ENCODE data around the gene KLF18.
"Not testable (repeated sequence)": the region's sequence is repeated elsewhere in the genome, so short reads cannot be mapped to it uniquely, and the experiment has no call there.

The KLF18 gene

DNA sequence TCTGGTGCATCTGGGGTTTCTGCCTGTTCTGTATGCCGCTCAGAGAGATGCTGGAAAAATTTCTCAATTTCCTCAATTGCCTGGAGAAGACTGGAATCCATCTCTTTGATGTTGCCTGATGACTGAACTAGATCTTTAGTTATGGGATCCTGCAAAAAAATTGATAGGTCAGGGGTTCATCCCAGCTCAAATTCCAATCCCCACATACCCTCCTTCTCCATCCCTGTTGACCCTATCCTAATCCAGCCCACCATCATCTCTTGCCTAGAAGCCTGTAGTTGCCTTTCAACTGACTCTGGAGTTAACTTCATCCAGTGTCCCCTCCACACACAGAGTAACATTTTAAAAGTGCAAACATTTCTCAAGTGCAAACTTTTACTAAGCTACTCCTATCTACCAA, at the start of gene KLF18:
KLF18 (minus strand) TSS at position 101 of the 400 bp plus-strand sequence; CDS start at position 101, 0 bp downstream.
- no peak for DNase-seq

DNA sequence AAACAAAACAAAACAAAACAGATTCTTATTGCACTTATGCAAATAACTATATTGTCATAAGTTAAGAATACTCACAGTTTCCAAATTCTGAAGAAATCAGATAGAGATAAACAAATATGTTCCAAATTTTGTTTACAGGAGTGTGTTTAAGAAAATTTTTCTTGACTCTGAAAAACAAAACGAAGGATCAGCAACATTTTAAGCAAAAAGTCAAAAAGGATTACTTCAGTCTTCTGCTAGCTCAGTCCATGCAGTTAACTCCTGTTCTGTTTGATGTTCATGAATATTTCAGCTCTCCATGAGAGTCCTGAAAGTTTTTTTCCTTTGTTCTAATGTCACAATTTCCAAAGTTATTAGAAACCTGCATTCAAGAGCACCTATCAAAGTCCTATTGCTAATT, 33.2 kb upstream of the KLF18 start:
- DNase-seq, result no peak

DNA sequence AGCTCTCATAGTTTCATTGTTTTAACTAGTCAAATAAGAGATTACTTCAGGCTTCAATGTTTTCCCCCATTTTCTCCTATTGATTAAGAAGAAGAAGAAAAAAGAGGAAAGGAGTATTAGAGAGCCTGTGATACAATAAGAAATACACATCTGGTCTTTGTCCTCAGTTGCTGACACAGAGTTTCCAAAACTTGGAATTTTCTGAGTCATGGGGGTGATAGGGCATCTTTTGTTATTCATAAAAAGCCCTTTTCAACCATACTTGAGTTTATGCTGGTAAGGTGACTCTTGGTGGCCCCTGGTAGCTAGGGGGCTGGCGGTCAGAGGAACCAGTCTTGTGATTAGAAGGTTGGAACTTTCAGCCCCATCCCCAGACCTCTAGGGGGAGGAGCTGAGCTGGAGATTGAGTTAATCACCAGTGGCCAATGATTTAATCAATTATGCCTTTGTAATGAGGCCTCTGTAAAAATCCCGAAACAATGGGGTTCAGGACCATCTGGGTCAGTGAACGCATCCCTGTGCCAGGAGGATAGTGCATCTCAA, 28.9 kb upstream of the KLF18 start:
- DNase-seq, result no peak

DNA sequence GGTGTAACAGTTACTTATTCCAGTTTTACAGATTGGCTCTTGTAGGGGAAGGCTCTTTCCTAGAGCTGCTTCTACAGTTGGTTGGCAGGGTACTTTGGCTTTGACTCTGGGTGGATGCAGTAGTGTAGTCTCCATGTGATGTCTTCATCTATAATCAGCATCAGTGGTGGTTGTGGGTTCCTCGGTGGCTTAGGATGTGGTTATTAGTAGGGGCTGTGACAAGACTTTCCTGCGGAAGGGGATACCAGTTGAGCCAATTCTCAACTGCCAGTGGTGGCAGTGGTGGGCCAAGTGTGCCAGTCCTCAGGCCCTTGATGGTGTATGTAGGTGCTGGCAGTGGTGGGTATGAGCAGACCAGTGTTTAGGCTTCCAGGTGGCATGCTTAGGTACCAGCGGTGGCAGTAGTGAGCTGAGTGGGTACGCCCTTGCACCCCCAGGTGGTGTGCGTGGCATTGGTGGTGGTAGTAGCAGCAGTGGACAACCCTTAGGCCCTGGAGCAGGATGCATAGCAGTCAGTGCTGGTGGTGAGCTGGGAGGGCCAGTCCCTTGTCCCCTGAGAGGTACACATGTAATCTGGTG, 27.2 kb upstream of the KLF18 start:
- DNase-seq, result no peak

DNA sequence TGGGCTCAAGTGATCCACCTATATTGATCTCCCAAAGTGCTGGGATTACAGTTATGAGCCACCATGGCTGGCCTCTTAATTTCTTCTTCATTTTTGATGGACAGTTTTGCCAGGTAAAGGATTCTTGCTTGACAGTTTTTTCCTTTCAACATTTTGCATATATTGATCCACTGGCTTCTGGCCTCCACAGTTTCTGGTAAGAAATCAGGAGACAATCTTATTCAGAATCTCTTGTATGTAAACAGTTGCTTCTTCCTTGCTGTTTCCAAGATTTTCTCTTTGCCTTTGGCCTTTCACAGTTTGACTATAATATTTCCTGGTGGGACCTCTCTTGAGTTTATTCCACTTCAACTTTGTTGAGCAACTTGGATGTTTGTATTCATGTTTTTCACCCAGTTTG, 20.1 kb upstream of the KLF18 start:
- DNase-seq, result no peak

DNA sequence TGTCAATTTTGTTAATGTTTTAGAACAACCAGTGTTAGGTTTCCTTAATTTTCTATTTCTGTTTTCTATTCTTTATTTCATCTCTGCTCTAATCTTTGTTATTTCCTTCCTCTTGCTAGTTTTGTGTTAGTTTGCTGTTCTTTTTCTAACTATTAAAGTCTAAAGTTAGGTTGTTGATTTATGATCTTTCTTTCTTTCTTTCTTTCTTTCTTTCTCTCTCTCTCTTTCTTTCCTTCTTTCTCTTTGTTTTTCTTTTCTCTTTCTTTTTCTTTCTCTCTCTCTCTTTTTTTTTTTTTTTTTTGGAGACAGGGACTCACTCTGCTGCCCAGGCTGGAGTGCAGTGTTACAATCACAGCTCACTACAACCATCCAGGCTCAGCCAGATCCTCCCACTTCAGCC, 17.4 kb upstream of the KLF18 start:
- no peak for DNase-seq

DNA sequence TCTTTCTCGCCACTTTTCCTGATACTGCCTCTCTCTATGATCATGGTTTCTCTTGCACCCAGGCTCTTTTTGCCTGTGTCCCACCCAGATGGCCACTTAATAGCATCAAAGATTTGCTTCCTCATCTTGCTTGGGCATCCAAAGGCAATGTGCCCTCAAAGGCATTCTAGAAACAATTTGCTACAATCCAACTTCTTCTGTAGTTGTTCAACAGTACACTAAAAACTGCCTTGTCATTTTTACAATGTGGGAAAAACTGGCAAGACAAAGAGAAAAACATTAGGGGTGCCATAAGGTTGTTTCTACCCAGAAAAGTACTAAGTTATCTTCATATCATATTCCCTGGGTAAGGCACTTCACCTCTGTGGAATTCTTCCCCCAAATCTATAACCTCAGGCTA, 16.5 kb upstream of the KLF18 start:
- no peak for DNase-seq

DNA sequence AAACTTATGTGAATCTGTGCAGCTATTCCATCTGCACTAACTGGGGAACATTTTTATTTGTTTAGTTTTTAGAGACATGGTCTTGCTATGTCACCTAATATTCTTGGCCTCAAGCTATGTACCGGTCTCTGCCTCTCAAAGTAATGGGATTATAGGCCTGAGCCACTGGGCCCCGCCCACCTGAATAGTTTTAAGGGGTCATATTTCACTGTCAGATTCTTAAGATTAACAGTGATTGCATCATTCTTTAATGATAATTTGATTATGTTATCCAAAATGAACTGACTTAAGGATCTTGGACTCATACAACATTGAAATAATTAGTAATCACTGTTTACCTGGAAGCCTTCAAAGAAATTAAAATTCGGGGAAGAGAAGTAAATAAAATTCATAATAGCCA, 12.6 kb upstream of the KLF18 start:
- DNase-seq, result no peak

DNA sequence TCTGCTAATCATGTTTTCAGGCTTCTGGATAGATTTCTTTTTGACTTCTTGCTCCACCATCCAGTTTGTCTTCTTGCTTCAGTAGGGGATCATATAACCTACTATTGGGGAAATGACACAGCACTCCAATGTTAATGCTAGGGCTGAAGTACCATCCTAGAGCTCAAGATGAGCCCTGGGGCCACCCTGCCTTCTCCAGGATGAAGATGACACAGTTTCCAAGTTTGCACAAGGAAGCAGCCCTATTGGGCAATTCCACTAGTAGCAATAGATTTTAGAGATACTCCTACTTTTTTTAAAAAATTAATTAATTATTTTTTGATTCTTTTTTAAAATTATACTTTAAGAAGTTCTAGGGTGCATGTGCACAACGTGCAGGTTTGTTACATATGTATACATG, 11.3 kb upstream of the KLF18 start:
- DNase-seq, result no peak

DNA sequence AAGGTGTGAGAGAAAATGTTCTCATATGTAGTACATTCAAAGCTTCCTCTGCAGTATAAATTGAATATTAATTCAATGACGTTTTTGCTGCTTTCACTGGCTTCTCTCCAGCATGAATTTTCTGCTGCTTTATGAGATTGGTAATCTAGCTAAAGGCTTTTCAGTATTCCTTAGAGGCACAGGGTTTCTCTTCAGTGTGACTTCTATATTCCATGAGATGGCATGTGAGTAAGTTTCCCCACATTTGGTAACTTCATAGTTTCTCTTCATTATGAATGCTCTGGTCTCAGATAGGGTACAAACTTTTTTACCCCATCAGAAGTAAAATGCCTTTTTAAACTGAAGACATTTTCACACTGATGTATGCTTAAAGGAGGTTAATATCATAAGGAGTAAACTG, 10.4 kb upstream of the KLF18 start:
- no peak for DNase-seq

DNA sequence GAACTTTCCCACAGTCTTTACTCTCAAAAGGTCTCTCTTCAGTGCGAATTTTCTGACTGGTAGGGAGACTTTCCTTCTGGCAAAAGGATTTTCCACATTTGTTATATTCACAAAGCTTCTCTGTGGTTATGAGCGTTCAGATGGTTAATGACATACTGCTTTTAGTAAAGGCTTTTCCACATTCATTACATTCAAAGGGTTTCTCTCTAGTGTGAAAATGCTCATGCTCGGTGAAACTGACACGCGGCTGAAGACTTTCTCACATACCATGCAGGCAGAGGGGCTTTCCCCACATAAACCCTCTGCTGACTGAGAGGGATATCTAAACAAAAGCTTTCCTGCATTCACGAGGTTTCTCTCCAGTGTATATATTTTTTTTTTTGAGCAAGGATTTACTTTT, 9.9 kb upstream of the KLF18 start:
- no peak for DNase-seq

DNA sequence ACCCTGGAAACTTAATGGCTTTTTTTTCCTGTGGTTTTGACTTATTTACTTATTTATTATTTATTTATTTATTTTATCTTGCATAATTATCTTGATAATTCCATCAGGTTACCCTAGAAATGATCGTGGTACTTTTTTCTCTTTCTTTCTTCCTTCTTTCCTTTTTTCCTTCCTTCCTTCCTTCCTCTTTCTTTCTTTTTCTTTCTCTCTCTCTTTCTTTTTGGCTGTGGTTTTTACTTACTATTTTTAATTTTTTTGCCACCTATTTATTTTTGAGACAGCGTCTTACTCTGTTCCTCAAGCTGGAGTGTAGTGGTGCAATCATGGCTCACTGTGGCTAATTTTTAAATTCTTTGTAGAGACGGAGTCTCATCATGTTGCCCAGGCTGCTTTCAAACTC, 6.2 kb upstream of the KLF18 start:
- no peak for DNase-seq

DNA sequence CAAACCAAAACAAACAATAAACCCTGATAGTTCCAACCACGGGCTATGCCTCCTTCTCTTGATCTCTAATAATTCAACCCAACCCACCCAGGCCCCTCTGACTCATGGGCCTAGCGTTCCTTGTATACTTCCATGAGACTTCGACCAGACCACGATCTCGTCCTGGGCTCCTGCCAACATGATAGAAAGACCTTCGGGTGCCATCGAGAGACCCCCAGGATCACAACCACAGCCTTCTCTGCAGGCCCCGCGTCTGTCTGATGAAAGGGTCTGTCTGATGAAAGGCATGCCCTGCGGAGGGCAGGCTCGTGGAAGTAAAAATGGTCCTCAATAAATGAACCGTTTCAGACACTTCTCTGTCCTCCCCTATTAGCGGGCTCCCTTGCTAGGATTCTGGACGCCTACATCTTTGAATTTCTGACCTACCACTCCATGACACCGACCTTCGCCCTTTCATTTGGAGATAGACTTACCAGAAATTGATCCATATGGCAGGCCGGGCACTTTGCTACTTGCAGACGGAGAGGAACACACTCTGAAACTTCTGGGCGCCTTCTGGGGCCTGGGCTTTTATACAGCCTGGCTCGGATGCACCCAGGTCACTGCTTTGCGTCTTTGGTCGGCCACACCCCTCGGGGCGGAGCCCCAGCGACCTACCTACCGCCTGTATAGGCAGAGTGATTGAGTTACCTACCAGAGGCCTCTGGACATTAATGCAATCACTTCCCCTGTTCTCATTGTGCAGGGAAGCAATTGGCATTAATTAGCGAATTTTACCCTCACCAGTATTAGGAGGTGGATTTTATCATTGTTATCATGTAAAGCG, 5.3 kb upstream of the KLF18 start:
- DNase-seq, result peak; percentile 23

DNA sequence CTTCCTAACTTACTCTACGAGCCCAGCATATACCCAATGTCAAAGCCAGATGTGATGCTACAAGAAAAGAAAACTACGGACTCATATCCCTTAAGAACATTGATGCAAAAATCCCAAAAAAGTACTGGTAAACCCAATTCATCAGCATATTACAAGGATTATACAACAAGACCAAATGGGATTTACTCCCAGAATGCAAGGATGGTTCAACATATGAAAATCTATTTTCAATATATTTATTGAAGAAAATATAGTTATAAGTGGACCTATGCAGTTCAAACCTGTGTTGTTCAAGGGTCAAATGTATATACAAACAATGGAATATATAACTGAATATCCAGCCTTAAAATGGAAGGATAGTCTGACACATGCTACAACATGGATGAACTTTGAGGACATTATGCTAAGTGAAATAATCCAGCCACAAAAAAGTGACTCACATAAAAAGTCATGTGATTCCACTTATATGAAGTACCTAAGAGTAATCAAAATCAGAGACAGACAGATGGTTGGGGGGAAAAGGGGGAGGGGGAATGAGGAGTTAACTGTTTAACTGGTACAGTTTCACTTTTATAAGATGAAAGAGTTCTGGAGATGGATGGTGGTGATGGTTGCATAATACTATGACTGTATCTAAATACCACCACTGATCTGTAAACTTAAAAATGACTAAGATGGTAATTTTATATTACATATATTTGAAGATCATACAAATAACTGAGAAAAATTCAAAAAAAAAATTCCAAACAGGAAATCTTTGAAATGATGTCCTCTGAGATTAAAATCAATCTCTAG, 3.7 kb upstream of the KLF18 start:
- DNase-seq, result no peak

DNA sequence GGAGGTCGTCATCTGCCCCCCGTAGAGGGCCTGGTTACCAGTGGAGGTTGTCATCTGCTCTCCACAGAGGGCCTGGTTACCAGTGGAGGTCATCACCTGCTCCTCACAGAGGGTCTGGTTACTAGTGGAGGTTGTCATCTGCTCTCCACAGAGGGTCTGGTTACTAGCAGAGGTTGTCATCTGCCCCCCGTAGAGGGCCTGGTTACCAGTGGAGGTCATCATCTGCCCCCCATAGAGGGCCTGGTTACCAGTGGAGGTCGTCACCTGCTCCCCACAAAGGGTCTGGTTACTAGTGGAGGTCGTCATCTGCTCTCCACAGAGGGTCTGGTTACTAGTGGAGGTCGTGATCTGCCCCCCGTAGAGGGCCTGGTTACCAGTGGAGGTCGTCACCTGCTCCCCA, 1.9 kb downstream of the KLF18 start:
- DNase-seq, result not testable (repeated sequence)

DNA sequence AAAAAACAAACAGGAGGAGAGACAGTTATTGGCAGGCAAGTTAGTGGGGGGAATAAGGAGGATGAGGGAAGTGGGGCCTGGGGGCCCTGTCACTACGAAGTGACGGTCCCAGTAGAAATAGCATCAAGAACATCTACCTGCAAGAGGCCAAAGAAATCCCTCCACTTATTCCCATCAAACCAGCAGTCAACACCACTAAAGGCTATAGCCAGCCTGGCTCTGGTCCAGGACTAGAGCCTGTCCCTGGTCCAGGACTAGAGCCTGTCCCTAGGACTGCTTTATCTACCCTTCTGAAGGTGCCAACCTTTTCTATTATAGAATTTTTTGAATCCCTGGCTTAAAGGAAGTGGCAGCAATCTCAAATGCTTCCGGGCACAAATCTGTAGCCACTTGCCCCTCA, 3.2 kb downstream of the KLF18 start:
- no peak for DNase-seq

DNA sequence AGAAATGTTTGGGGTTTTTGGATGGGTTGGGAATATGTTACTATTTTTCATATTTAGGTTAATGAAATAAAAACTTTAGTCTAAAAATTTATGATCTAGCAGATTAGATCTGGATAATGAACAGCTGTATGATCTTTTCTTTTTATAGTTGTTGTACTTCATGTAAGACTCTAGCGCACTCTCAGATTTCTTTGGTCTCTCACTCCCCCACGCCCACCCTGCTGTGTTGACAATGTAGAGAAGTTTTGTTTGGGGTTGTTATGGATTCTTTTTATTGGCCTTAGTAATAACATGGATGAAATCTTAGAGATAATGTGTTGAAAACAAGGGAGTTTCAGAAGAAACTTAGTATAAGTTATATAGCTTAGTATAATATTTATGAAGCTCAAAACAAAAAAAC, 5.5 kb downstream of the KLF18 start:
- no peak for DNase-seq

DNA sequence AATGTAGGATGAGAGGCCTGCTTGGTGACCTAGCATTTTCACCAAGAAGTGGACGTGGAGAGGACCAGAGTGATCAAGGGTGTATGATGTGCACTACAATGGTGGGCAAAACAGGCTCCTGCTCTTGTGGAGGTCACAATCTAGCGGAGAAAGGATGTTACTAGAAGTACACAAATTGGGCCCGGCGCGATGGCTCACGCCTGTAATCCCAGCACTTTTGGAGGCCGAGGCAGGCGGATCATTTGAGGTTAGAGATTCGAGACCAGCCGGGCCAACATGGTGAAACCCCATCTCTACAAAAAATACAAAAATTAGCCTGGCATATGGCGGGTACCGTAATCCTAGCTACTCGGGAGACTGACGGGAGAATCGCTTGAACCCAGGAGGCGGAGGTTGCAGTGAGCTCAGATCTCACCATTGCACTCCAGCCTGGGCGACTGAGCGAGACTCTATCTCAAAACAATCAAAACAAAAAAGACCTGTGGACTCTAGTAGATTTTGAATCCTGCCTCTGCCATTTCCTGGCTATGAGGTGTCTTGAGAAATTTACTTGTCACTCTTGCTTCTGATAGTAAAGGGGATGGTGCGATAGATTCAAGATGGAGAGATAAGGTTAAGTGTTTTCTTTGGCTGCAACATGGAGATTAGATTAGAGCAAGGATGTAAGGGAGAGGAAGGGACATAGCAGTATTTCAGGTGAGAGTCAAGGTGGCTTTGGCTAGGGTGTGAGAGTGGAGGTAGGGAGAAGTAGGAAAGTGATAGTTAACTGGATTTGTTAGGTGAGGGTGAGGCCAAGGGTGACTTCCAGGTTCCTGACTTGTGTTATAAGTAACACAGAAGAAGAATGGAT, 7.1 kb downstream of the KLF18 start:
- no peak for DNase-seq

DNA sequence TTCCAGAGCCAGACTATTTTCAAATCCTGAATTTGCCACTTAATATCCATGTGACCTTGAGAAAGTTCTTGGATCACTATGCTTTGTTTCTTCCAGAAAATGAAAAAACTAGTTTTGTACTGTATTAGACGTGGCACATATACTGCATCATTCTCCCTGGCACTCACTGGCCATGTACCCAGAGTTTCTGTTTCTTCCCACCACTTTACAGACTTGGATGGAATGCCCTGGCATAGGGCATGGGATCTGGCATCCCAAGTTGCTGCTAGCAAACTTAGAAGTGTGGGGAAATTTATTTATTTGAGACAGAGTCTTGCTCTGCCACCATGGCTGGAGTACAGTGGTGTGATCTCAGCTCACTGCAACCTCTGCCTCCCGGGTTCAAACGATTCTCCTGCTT, 10.0 kb downstream of the KLF18 start:
- DNase-seq, result no peak

DNA sequence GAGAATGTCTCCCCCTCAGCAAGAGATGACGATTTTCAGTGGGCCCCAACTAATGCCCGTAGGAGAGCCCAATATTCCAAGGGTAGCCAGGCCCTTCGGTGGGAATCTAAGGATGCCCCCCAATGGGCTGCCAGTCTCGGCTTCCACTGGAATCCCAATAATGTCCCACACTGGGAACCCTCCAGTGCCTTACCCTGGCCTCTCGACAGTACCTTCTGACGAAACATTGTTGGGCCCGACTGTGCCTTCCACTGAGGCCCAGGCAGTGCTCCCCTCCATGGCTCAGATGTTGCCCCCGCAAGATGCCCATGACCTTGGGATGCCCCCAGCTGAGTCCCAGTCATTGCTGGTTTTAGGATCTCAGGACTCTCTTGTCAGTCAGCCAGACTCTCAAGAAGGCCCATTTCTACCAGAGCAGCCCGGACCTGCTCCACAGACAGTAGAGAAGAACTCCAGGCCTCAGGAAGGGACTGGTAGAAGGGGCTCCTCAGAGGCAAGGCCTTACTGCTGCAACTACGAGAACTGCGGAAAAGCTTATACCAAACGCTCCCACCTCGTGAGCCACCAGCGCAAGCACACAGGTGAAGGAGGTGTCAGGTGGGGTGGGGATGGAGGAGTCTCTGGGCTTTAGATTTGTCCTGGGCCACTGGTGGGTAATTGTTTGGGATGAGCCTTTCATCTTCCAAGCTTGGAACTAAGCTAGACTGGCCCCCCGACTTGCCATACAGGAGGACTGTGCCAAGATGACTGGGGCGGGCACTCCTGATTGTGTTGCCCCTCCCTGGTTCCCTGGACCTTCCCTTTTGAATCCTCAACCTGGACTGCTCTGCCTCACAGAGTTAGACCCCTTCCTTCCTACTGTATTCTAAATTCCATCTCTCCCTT, 11.6 kb downstream of the KLF18 start:
- no peak for DNase-seq

DNA sequence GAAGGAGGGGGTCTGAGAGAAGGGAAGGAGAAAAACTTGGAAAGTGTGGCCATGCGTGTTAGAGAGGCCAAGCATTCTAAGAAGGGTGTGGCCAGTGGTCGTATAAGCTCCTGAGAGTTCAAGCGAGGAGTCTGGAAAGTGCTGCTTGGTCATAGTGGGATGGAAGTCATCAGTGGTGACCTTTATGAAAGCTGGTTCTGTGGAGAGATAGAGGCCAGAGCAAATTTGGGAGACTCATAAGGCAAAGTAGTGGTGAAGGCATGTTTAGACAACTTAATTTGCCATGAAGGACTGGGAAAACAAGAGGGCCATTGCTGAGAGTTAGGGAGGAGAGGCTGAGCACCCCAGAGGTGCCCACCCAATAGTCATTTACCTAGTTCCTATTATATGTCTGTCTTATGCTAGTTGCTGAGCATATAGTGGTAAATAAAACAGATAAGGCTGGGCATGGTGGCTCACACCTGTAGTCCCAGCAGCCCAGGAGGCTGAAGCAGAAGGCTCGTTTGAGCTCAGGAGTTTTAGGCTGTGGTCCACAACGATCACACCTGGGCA, 21.0 kb downstream of the KLF18 start:
- no peak for DNase-seq

Data from RPMI8226 (cell line).